Pancreas (tissue), 10 donors: ENCODE measurements around the gene MPND. TPM values are rescaled to one million over a fixed set of nuclear protein-coding genes. Genes with fewer than 3 reads are reported as not detected.

ENCODE experiments used
- ATAC-seq, 4 donors: fragments of 200-7000 bp; cut with Tn5 transposase; one replicate each; pipeline versions ENCODE4 v1.8.0 to v1.9.1; 2020; ENCODE audit warnings: mild to moderate bottlenecking in 4 of 4, moderate library complexity in 4 of 4
- DNase-seq, 6 donors: peaks; one replicate each; pipeline ENCODE4 v3.0.0-alpha.2; 2020
- FAIRE-seq: peaks from 2 replicates; lab custom pipeline; 2012; peaks lifted over from hg19 to GRCh38; lab: Jason Lieb, UNC
- H3K27ac ChIP-seq, 4 donors: fragments of 200-600 bp; sonication (generic); 1 replicate in 3 of 4; 2 replicates in 1 of 4; pipeline versions ENCODE4 v1.5.0 to v1.8.0; 2020
- H3K27me3 ChIP-seq, 4 donors: fragments of 200-600 bp; one replicate each; pipeline ENCODE4 v1.8.0; 2021
- H3K36me3 ChIP-seq, 3 donors: fragments of 200-600 bp; sonication (generic) in 1 of 3; one replicate each; pipeline versions ENCODE4 v1.5.0 to v1.8.0; 2020 to 2021
- H3K4me1 ChIP-seq, 3 donors: fragments of 200-600 bp; one replicate each; pipeline ENCODE4 v1.8.0; 2021
- H3K4me3 ChIP-seq, 4 donors: fragments of 200-600 bp; sonication (generic) in 2 of 4; one replicate each; pipeline versions ENCODE4 v1.5.0 to v1.8.0; 2020 to 2021
- H3K9me3 ChIP-seq, 4 donors: fragments of 200-600 bp; one replicate each; pipeline ENCODE4 v1.8.0; 2021
- WGBS, 2 donors: extraction: QIAGEN DNeasy Blood & Tissue Kit; methylation state at CpG; one replicate each; pipeline ENCODE4 v1.1.7; 2013; 5-methylcytosine and 5-hydroxymethylcytosine counted together
- intact Hi-C, 3 donors: fragments of 100-400 bp; cut with DNase I; formaldehyde crosslinking; loops; one replicate each; pipeline versions ENCODE4 v1.11.1 to v1.14.2; 2022
- polyA plus RNA-seq, 2 donors: library from polyadenylated mRNA; stranded (reverse); fragments of 200-250 nt; gene quantifications; one replicate each; pipeline ENCODE4 v1.2.3, GENCODE V29; 2013
- total RNA-seq, 6 donors: library from RNA; stranded (reverse); fragmentation: NEBNext Ultra II Directional in 4 of 6; extraction: Animal tissue kit (Norgen Biotek cat#: 25700) in 4 of 6; gene quantifications; one replicate each; pipeline versions ENCODE4 v1.2.1 to v1.2.4, GENCODE V29; 2021 to 2023
- TF ChIP-seq, protein P1 (sequence below), 4 donors: fragments of 200-600 bp; sonication (generic) in 3 of 4; IDR thresholded peaks; one replicate each; pipeline versions ENCODE4 v1.5.0 to v1.8.0; 2021; ENCODE audit warnings: antibody characterized with exemption in 4 of 4
- donor health status: healthy with polysubstance abuse.
- donor health status: DM: no; HTN: no; CAD: no; lungs with moderate emphysema.
- donor health status: DM: no; HTN: no; CAD: no.
- donor health status: control.
- donor health status: control.
- donor health status: Bipolar disorder and iron deficiency.
- donor health status: DM: yes; HTN: yes; CAD: no.
- donor health status: DM: no; HTN: no; CAD: no.
- donor health status: DM: no; HTN: no; CAD: no.
- donor health status: DM: yes; HTN: yes; CAD: no.

The MPND gene
- total and polyA plus RNA-seq, 8 donors, result 11.8 to 20.0 (median 16.2) TPM

DNA sequence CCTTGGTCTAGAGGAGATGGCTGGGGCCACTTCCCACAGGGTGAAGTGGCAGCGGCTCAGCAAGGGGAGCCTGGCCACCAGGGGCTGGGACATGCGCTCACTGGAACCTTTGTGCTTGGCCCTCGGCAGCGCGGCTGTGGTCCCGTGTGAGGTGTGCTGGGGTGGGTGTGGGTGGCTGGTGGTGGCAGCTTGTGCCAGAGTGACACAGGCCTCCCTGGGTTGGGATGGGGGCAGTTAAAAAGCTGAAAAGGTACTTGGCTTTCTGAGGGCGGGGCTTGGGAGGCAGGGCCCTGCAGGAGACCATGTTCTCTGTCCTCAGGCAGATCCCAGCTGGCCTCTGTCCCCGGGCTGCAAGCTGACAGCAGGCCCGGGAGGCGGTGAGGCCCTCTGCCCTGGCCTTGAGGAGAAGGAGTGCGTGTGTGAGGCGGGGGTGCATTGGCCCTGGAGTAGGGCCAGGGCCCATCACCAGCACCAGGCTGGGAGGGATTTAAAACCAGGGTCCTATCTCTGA, 17.3 kb downstream of the MPND start:
- ATAC-seq (no peak), FAIRE-seq (no peak), DNase-seq (peak in 2 of 6 donors; percentile 8 to 54)
- TF ChIP-seq, protein P1, sequence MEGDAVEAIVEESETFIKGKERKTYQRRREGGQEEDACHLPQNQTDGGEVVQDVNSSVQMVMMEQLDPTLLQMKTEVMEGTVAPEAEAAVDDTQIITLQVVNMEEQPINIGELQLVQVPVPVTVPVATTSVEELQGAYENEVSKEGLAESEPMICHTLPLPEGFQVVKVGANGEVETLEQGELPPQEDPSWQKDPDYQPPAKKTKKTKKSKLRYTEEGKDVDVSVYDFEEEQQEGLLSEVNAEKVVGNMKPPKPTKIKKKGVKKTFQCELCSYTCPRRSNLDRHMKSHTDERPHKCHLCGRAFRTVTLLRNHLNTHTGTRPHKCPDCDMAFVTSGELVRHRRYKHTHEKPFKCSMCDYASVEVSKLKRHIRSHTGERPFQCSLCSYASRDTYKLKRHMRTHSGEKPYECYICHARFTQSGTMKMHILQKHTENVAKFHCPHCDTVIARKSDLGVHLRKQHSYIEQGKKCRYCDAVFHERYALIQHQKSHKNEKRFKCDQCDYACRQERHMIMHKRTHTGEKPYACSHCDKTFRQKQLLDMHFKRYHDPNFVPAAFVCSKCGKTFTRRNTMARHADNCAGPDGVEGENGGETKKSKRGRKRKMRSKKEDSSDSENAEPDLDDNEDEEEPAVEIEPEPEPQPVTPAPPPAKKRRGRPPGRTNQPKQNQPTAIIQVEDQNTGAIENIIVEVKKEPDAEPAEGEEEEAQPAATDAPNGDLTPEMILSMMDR (IDR thresholded peaks at IDR 0.05), result no peak
- intact Hi-C loops, result no loop called here
- no peaks in the 10 kb centered on the region for H3K4me1 ChIP-seq
- H3K9me3 ChIP-seq, result no peaks in the 10 kb centered on the region
- H3K27ac ChIP-seq, result no peak overlapping the region
- H3K4me3 ChIP-seq, result no peak overlapping the region
- 77 to 82% methylated on average over 12 of the region's 12 CpGs for WGBS, 2 donors
- peaks cover 7 to 61% (median 30%) of the 10 kb centered on the region in 3 donors for H3K36me3 ChIP-seq
- H3K27me3 ChIP-seq, result no peaks in the 10 kb centered on the region

DNA sequence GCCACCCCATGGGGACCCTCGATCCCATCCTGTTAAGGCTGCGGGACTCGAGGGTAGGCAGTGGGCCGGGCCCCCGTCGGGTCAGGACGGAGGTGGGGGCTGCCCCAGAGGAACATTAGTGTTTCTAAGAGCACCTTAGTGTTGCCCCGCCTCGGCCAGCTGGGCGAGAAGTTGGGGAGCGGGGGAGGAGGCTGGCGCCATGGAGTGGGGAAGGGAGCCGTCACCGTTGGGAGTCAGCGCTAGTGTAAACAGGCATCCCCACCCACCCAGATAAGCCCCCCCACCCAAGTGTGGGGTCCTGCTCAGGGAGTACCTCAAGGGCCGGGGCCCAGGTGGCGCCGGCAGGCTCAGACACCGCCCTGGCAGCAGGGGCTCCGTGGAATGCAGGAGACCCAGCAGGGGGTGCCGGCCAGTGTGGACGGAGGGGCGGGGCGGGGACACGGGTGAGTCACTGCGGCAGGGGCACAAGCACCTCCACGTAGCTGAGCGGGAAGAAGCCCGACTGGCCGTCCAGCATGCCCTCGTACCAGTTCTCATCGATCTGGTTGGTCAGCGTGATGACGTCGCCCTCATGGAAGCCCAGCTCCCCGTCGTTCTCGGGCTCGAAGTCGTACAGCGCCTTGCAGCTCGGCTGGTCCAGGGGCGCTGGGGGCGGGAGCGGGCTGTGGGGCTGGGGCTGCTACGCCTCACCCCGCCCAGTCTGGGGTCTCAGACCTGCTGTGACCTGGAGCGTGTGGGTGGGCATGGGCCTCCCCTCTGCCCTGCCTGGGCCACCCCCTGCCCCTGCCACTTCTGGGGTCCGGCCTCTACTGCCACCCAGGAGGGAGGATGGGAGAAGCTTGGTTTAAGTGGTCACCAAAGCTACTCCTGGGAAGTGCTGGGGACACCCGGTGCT, 18.0 kb downstream of the MPND start:
- H3K27ac ChIP-seq, result no peak overlapping the region
- no peaks in the 10 kb centered on the region for H3K9me3 ChIP-seq
- no peaks in the 10 kb centered on the region for H3K27me3 ChIP-seq
- FAIRE-seq, result no peak
- DNase-seq, result peak in 2 of 6 donors; percentile 12 to 42
- no peak overlapping the region for H3K4me3 ChIP-seq
- WGBS, 2 donors, result 91 to 94% methylated on average over 48 to 50 of the region's 50 CpGs
- no peak for ATAC-seq
- H3K36me3 ChIP-seq, result peaks cover 7 to 61% (median 30%) of the 10 kb centered on the region in 3 donors
- no peaks in the 10 kb centered on the region for H3K4me1 ChIP-seq
- TF ChIP-seq, protein P1 (IDR thresholded peaks at IDR 0.05), result no peak
- intact Hi-C loops, result no loop called here

DNA sequence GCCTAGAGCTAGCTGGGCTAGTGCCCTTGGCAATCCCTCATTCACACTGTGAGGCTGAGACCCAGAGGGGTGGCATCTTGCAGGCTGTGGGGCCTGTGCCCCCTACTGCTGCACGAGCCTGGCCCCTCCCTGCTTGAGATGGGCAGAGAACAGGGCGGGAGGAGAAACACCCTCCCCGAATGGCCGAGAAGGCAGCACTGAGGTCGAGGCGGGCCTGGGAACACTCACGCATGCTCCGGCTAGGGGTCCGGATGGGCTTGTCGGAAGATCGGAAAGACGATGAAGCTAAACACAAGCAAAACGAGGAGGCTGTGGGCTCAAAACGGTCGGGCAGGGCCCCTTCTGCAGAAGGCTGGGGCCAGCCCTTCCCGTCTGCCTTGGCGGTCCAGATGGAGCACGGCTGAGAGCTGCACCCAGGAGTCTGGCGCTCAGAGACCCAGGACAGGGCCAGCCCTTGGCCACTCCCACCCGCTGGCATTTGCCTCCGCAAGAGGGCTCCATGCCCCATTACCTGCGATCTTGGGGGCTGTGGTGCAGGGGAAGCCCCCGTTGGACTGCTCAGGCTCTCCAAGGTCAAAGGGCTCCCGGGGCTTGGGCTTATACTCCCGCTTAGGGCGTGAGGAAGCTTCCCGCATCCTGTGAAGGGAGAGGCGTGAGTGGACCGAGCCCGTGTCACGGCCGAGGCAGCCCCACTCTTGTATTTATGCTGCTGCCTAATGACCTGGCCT, 18.9 kb downstream of the MPND start:
- DNase-seq, result peak in 1 of 6 donors; percentile 17
- FAIRE-seq, result no peak
- no peak for ATAC-seq
- WGBS, 2 donors, result 89 to 94% methylated on average over 32 of the region's 32 CpGs
- Histone ChIP-seq H3K27me3 (no peaks in the 10 kb centered on the region), H3K9me3 (no peaks in the 10 kb centered on the region), H3K4me1 (no peaks in the 10 kb centered on the region), H3K36me3 (peaks cover 7 to 61% (median 30%) of the 10 kb centered on the region in 3 donors), H3K27ac (no peak overlapping the region), H3K4me3 (no peak overlapping the region)
- TF ChIP-seq, protein P1 (IDR thresholded peaks at IDR 0.05), result no peak
- intact Hi-C loops, result no loop called here

DNA sequence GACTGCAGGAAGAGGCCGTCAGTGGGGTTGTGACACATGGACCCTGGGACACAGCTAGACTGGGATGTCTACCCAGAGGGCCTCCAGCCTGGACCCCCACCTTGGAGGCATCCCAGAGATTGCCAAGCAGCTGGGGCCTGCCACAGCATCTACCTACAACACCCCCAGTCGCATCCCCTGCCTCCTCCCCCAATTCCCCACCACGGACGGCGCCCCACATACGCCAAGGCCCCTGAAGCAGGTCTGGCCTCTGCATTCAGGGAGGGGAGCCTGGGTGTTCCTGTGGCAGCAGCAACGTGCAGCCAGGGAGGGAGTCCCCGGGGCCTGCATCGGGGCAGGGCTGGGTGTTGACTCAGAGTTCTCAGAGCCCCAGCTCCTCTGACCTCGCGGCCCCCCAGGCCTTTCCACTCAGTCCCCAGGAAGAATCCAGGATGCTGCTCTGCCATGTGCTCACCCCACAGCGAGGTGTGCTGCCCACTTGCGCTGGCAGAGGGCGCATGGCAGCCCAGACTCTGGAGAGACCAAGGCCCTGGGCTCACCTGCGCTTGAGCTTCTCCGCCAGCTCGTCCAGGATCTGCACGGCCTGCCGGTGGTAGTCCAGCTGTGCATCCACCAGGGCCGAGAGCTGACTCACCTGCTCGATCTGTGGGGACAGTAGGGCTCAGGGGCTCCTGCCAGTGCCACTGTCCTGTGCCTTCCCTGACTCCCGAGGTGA, 19.6 kb downstream of the MPND start:
- H3K27ac ChIP-seq, result no peak overlapping the region
- intact Hi-C loops, result no loop called here
- 85% methylated on average over 22 of the region's 22 CpGs for WGBS, 2 donors
- H3K4me1 ChIP-seq, result peaks cover 0 to under 1% (median 0%) of the 10 kb centered on the region in 3 donors
- DNase-seq (peak in 2 of 6 donors; percentile 4 to 14), FAIRE-seq (no peak), ATAC-seq (peak in 2 of 4 donors; percentile 11)
- H3K27me3 ChIP-seq, result no peaks in the 10 kb centered on the region
- no peaks in the 10 kb centered on the region for H3K9me3 ChIP-seq
- TF ChIP-seq, protein P1 (IDR thresholded peaks at IDR 0.05), result no peak
- no peak overlapping the region for H3K4me3 ChIP-seq
- H3K36me3 ChIP-seq, result peaks cover 7 to 61% (median 30%) of the 10 kb centered on the region in 3 donors
